Fibroblast of the conjunctiva (primary cell): ENCODE data around the gene BRD2.

Experiments used
- DNase-seq: peaks from one replicate; pipeline ENCODE4 v3.0.0-alpha.2; 2010; ENCODE audit warnings: low read depth

Gene BRD2

GRCh38 chr6:32949113-32949512, 19.3 kb upstream of the BRD2 start:
- no peak for DNase-seq

GRCh38 chr6:32950010-32950409, 18.4 kb upstream of the BRD2 start:
- no peak for DNase-seq

- no peak for DNase-seq
These were observed 17.9 kb upstream of the BRD2 start for GRCh38 chr6:32950449-32950848.

- DNase-seq = peak; percentile 91
These were observed 15.3 kb upstream of the BRD2 start, which contains the start of gene HLA-DMA for GRCh38 chr6:32952817-32953739. TSS of gene HLA-DMA (minus strand) at chr6:32953097. CDS start at chr6:32953036, 61 bp downstream.

- DNase-seq = no peak
These were observed 14.6 kb upstream of the BRD2 start for GRCh38 chr6:32953775-32954174.

GRCh38 chr6:32954267-32954666, 14.1 kb upstream of the BRD2 start:
- DNase-seq = no peak

GRCh38 chr6:32954986-32955802, 13.2 kb upstream of the BRD2 start:
- no peak for DNase-seq

GRCh38 chr6:32956176-32956575, 12.2 kb upstream of the BRD2 start:
- no peak for DNase-seq

GRCh38 chr6:32960563-32960962, 7.8 kb upstream of the BRD2 start:
- no peak for DNase-seq

GRCh38 chr6:32962213-32962826, 6.1 kb upstream of the BRD2 start:
- DNase-seq = no peak

- DNase-seq = no peak
These were observed 4.5 kb upstream of the BRD2 start for GRCh38 chr6:32963866-32964265.

- no peak for DNase-seq
These were observed 3.6 kb upstream of the BRD2 start for GRCh38 chr6:32964776-32965175.

- DNase-seq = peak; percentile 34
These were observed 973 bp upstream of the BRD2 start for GRCh38 chr6:32967151-32968091.

- DNase-seq = peak; percentile 67
These were observed 682 bp downstream of the BRD2 start for GRCh38 chr6:32968867-32969684.

GRCh38 chr6:32969685-32970412, 1.5 kb downstream of the BRD2 start:
- DNase-seq = peak; percentile 92

GRCh38 chr6:32970413-32971241, 2.2 kb downstream of the BRD2 start:
- DNase-seq = peak; percentile 90

- no peak for DNase-seq
These were observed 2.8 kb downstream of the BRD2 start for GRCh38 chr6:32971242-32971580.

- peak; percentile 100 for DNase-seq
These were observed 3.4 kb downstream of the BRD2 start for GRCh38 chr6:32971581-32972352.
